ENCODE measurements around the gene AUTS2. TPM values are rescaled to one million over a fixed set of nuclear protein-coding genes. Genes with fewer than 3 reads are reported as not detected.

The AUTS2 gene
- total and polyA plus RNA-seq, 2 experiments from 2014 or later, result 32.0 to 91.0 TPM

- TF ChIP-seq REST (IDR thresholded peaks at IDR 0.05; ENCODE audit: unreplicated experiment), result no peak
- TF ChIP-seq, protein P1, sequence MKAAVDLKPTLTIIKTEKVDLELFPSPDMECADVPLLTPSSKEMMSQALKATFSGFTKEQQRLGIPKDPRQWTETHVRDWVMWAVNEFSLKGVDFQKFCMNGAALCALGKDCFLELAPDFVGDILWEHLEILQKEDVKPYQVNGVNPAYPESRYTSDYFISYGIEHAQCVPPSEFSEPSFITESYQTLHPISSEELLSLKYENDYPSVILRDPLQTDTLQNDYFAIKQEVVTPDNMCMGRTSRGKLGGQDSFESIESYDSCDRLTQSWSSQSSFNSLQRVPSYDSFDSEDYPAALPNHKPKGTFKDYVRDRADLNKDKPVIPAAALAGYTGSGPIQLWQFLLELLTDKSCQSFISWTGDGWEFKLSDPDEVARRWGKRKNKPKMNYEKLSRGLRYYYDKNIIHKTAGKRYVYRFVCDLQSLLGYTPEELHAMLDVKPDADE (IDR thresholded peaks at IDR 0.05), result no peak
- TF ChIP-seq ZNF114 (CRISPR knock-in tag; IDR thresholded peaks at IDR 0.05), result no peak
- no peak for TF ChIP-seq NANOG (IDR thresholded peaks at IDR 0.05; ENCODE audit: borderline replicate concordance)
Observed at GRCh38 chr7:70301673-70302185, 703.5 kb downstream of the AUTS2 start (continued).

DNA sequence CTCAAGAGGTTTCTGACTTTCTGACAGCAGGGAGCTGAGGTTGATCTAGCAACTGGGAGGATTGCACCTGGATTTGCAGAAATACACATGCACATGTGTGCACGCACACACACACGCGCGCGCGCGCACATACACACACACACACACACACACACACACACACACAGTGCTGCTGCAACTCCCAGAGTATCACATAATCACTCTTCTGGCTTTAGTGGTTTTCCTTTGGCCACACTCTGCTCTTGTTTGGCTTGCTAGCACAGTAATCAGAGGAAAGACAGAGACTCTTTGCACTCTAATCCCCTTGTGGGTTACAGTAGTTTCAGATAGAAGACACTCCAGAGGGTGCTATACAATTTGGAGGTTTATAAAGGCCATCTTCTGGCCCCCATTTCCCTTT lies 705.0 kb downstream of the AUTS2 start:
- no peaks in the 10 kb centered on the region for H3K27me3 ChIP-seq (ENCODE audit: insufficient read depth)
- no peaks in the 10 kb centered on the region for H3K4me1 ChIP-seq (ENCODE audit: insufficient read depth)
- H3K27me3 Mint-ChIP-seq (ENCODE audit: insufficient read depth, low read depth, poor library complexity), result peaks cover 2% of the 10 kb centered on the region
- no peak overlapping the region for H2AFZ ChIP-seq
- ATAC-seq, result no peak
- H3K4me3 Mint-ChIP-seq, result no peak overlapping the region
- H3K27ac Mint-ChIP-seq, result no peak overlapping the region
- H3K9me3 Mint-ChIP-seq, result no peaks in the 10 kb centered on the region
- H3K36me3 Mint-ChIP-seq (ENCODE audit: low read depth), result no peaks in the 10 kb centered on the region
- no peaks in the 10 kb centered on the region for H4K20me1 ChIP-seq (replicated peaks; ENCODE audit: insufficient read depth)
- no peak overlapping the region for H3K27ac ChIP-seq (ENCODE audit: low read depth)
- H3K4me1 Mint-ChIP-seq, result no peaks in the 10 kb centered on the region
- H3K4me3 ChIP-seq, result no peak overlapping the region
- no peak overlapping the region for H3K4me2 ChIP-seq
- no peaks in the 10 kb centered on the region for H3K36me3 ChIP-seq (ENCODE audit: insufficient read depth)
- no peaks in the 10 kb centered on the region for H3K9me2 ChIP-seq (ENCODE audit: insufficient read depth)
- H3K79me2 ChIP-seq (replicated peaks; ENCODE audit: insufficient read depth), result no peaks in the 10 kb centered on the region
- TF ChIP-seq REST (IDR thresholded peaks at IDR 0.05; ENCODE audit: unreplicated experiment) (no peak), EZH2 (IDR thresholded peaks at IDR 0.05; ENCODE audit: low read depth, unreplicated experiment) (no peak), ZNF114 (CRISPR knock-in tag; IDR thresholded peaks at IDR 0.05) (no peak), CREB1 (CRISPR knock-in tag; IDR thresholded peaks at IDR 0.05; ENCODE audit: low read depth) (no peak), POLR2AphosphoS5 (IDR thresholded peaks at IDR 0.05; ENCODE audit: low read depth) (no peak), ZNF331 (CRISPR knock-in tag; IDR thresholded peaks at IDR 0.05; ENCODE audit: low read depth) (no peak), STAT1 (IDR thresholded peaks at IDR 0.05; ENCODE audit: unreplicated experiment) (no peak), JUNB (IDR thresholded peaks at IDR 0.05; ENCODE audit: unreplicated experiment) (no peak)
- no peak for DNase-seq (ENCODE audit: low spot score)
- H3F3A ChIP-seq (replicated peaks; ENCODE audit: low read depth), result no peaks in the 10 kb centered on the region

Data from GM23338 (cell line).